Measurements from ENCODE around the gene HDAC4. TPM values are rescaled to one million over a fixed set of nuclear protein-coding genes. Genes with fewer than 3 reads are reported as not detected.

Gene HDAC4
- total RNA-seq, 1 experiment from 2014 or later = 40.1 TPM

DNA sequence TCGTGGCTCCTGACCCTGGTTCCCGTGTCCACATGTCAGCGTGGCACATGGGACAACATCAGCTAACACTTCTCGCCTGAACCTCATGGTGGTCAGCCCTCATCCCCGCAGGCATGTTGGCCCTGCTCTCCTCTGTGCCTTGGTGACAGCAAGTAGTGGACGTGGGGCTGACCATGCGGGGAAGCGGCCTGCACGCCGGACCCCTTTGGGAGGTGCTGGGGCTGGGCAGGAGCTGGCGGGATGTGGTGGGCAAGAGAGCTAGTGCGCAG, 303.5 kb downstream of the HDAC4 start:
- Histone ChIP-seq H3K4me1 (ENCODE audit: control insufficient read depth, insufficient read depth, low read length) (no peaks in the 10 kb centered on the region), H3K27me3 (ENCODE audit: control insufficient read depth, insufficient read depth, low read length) (no peaks in the 10 kb centered on the region), H3K4me3 (ENCODE audit: low read depth in 2 of 2, low read length in 2 of 2) (no peak overlapping the region), H3K9me3 (ENCODE audit: control insufficient read depth, insufficient read depth, low read depth, low read length) (no peaks in the 10 kb centered on the region), H3K36me3 (ENCODE audit: control insufficient read depth, insufficient read depth, low read length) (no peaks in the 10 kb centered on the region), H3K27ac (ENCODE audit: low read length) (no peak overlapping the region)
- CTCF ChIA-PET = no interaction called here
- intact Hi-C loops (cut with micrococcal nuclease; ENCODE audit: unreplicated experiment) = no loop called here
- no peak for DNase-seq (ENCODE audit: low read depth, low spot score)
- in situ Hi-C loops (cut with HindIII; ENCODE audit: low pct_unique_long_range_greater_than_20kb, low sequenced_read_pairs) = no loop called here
- BruUV-seq (replicated peaks) = no TSS peak
- POLR2A ChIA-PET = interaction anchor here (0.5 kb wide), 1 partner anchor 754 kb away, joined by 10 read pairs; no protein-coding TSS in a partner anchor
- no peak for TF ChIP-seq POLR2AphosphoS5 (IDR thresholded peaks at IDR 0.05; ENCODE audit: low read depth, low read length)
- TF ChIP-seq REST (IDR thresholded peaks at IDR 0.05; ENCODE audit: insufficient read depth in 1 of 2, low read depth in 2 of 2, low read length in 1 of 2) = no peak
- TF ChIP-seq SIN3A (IDR thresholded peaks at IDR 0.05; ENCODE audit: borderline replicate concordance, insufficient read depth, low read depth, low read length) = no peak
- no peak for ATAC-seq

DNA sequence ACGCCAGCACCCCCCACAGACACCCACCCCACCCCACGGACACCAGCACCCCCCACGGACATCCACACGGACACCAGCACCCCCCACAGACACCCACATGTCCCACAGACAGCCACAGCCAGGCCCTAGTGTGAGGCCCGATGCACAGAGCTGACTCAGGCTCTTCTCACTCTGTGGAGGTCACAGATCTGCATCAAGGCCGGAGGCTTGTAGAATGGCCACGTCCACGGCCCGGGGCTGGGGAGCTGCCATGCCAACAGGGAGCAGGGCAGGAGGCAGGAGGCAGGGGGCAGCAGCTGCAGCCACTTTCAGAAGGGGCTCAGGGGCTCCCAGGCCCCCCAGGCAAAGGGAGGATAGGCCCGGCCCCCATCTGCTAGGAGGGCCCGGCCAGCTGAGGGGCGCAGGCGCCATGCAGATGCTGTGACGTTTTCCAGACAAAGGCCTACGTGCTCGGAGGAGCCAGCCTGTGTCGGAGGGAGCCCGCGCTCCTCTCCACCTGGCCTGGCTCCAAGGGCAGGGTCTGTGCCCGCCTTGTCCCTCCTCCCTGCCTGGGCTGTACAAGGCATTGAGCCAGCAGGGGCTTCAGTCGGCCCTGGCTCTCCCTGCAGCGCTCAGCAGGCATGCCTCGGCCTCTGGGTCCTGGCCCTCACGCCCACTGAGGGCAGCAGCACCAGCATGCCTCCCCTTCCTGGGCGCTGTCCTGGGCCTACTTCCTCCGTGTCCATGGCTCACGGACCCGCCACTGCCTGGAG, 304.0 kb downstream of the HDAC4 start:
- TF ChIP-seq SIN3A (IDR thresholded peaks at IDR 0.05; ENCODE audit: borderline replicate concordance, insufficient read depth, low read depth, low read length) = no peak
- TF ChIP-seq CTCF (IDR thresholded peaks at IDR 0.05) = no peak
- no peak for TF ChIP-seq POLR2AphosphoS5 (IDR thresholded peaks at IDR 0.05; ENCODE audit: low read depth, low read length)
- Histone ChIP-seq H3K4me1 (ENCODE audit: control insufficient read depth, insufficient read depth, low read length) (no peaks in the 10 kb centered on the region), H3K36me3 (ENCODE audit: control insufficient read depth, insufficient read depth, low read length) (no peaks in the 10 kb centered on the region), H3K9me3 (ENCODE audit: control insufficient read depth, insufficient read depth, low read depth, low read length) (no peaks in the 10 kb centered on the region), H3K27ac (ENCODE audit: low read length) (no peak overlapping the region), H3K4me3 (ENCODE audit: low read depth in 2 of 2, low read length in 2 of 2) (no peak overlapping the region), H3K27me3 (ENCODE audit: control insufficient read depth, insufficient read depth, low read length) (no peaks in the 10 kb centered on the region)
- DNase-seq (ENCODE audit: low read depth, low spot score) (no peak), ATAC-seq (no peak)
- no TSS peak for BruUV-seq (replicated peaks)
- intact Hi-C loops (cut with micrococcal nuclease; ENCODE audit: unreplicated experiment) (no loop called here), in situ Hi-C loops (cut with HindIII; ENCODE audit: low pct_unique_long_range_greater_than_20kb, low sequenced_read_pairs) (no loop called here)
- ChIA-PET CTCF (no interaction called here), POLR2A (interaction anchor here (0.5 kb wide), 1 partner anchor 755 kb away, joined by 10 read pairs; no protein-coding TSS in a partner anchor)

DNA sequence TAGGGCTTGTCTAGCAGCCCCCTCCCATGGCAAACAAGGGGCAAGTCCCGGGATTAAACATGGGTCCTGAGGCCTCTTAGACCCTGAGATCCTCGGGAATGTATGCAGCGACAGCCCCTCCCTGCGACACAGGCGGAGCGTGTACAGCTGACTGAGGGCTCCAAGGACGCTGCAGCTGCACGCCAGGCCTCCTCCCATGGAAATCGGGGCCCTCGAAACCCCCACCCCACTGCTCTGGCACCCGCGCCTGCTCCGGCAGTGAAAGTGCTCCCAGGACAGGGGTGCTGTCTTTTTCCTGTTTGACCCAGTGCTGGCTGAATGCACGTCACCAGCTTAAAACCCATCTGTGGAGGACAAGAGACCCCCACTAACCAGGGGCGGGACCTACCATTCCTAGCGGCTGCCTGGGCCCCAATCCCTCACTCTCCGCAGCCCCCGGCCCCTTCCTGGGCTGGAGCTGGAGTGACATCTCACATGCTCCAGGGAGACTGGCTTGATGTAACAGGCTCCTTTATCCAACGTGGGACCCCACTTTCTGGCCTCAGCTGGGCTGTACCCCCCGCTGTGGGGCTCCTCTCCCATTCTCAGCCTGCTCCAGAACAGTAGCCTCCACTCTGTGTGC, 305.2 kb downstream of the HDAC4 start:
- Histone ChIP-seq H3K27ac (ENCODE audit: low read length) (no peak overlapping the region), H3K4me1 (ENCODE audit: control insufficient read depth, insufficient read depth, low read length) (no peaks in the 10 kb centered on the region), H3K36me3 (ENCODE audit: control insufficient read depth, insufficient read depth, low read length) (no peaks in the 10 kb centered on the region), H3K9me3 (ENCODE audit: control insufficient read depth, insufficient read depth, low read depth, low read length) (no peaks in the 10 kb centered on the region), H3K4me3 (ENCODE audit: low read depth in 2 of 2, low read length in 2 of 2) (no peak overlapping the region), H3K27me3 (ENCODE audit: control insufficient read depth, insufficient read depth, low read length) (no peaks in the 10 kb centered on the region)
- TF ChIP-seq CTCF (IDR thresholded peaks at IDR 0.05) = no peak
- no peak for TF ChIP-seq TCF7L2 (IDR thresholded peaks at IDR 0.05; ENCODE audit: low read depth, low read length)
- no peak for TF ChIP-seq POLR2AphosphoS5 (IDR thresholded peaks at IDR 0.05; ENCODE audit: low read depth, low read length)
- CTCF ChIA-PET = no interaction called here
- POLR2A ChIA-PET = no interaction called here
- DNase-seq (ENCODE audit: low read depth, low spot score) = no peak
- intact Hi-C loops (cut with micrococcal nuclease; ENCODE audit: unreplicated experiment) = no loop called here
- no TSS peak for BruUV-seq (replicated peaks)
- in situ Hi-C loops (cut with HindIII; ENCODE audit: low pct_unique_long_range_greater_than_20kb, low sequenced_read_pairs) = no loop called here
- ATAC-seq = no peak
